Measurements from ENCODE around the gene FBXO42.
"Not testable (repeated sequence)": the region's sequence is repeated elsewhere in the genome, so short reads cannot be mapped to it uniquely, and the experiment has no call there.

The FBXO42 gene

DNA sequence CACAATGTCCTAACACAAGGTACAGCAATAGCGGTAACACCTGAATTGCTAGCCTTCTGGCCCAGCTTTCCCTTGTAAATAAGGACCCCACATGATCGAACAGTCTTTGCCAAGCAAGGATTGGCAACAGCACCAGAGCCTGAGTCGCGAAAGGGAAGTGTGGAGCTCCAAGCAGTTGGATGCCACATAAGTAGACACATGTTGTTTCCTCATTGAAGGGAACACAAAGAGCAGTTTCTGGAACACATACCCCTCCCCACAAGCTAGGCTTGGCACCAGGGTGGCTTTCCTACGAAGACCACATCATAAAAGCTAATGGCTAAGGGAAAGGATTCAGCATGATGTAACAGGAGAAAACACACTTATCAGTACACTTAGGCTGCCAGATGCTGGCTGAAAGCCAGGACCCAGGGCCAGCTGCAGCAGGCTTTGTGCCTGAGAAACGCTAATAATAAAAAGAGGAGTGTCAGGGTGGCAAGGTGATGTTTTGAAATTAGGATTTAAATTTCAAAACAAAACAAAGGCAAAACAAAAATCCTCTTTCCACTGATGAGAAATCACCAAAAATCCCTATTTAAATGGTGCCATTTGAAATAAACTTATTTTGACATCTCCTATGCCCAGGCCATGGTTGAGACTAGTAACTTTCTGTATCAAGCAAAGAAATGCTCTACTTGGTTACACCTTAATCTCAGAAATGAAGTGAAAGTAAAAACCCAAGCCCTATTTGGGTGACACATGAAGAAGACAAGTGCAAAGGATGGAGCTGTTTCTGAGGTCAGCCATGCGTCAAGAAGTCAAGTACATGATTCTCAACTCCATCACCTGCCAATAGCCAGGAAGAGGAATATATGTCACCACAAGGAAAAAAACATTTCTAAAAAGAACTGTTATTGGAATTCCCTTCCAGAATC lies 103.4 kb downstream of the FBXO42 start:
- H3K4me1 ChIP-seq (ENCODE audit: control insufficient read depth, insufficient read depth, low read length) = peaks cover 24% of the 10 kb centered on the region
- H3K27me3 ChIP-seq (ENCODE audit: control insufficient read depth, insufficient read depth, low read length) = no peaks in the 10 kb centered on the region
- no peak overlapping the region for H3K4me3 ChIP-seq (ENCODE audit: low read length)
- no peak overlapping the region for H3K9ac ChIP-seq (ENCODE audit: low read length)
- H3K36me3 ChIP-seq (ENCODE audit: control insufficient read depth, insufficient read depth, low read length) = peaks cover 21% of the 10 kb centered on the region
- H3K27ac ChIP-seq (ENCODE audit: low read depth, low read length) = peak overlapping the region; percentile 78

DNA sequence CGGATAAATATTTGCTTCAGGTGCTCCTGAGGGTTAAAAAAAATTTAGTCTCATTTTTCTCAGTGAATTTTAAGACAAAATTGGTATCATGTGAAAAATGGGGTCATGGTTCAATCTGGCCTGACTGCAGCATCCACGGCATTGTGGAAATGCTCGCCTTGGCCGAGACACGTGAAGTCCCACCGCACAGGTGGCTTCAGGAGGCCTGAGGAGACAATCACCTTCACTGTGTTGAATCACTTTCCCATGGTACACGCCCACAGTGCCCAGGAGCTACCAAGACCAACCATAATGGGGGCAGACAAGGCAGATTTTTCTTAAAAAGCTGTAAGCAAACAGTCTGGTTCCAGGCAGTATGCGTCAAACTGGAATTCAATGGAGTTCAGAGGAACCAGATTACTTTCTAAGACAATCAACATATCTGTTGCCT lies 104.3 kb downstream of the FBXO42 start:
- Histone ChIP-seq H3K36me3 (ENCODE audit: control insufficient read depth, insufficient read depth, low read length) (peaks cover 21% of the 10 kb centered on the region), H3K27me3 (ENCODE audit: control insufficient read depth, insufficient read depth, low read length) (no peaks in the 10 kb centered on the region), H3K9ac (ENCODE audit: low read length) (no peak overlapping the region), H3K27ac (ENCODE audit: low read depth, low read length) (peak overlapping the region; percentile 78), H3K4me1 (ENCODE audit: control insufficient read depth, insufficient read depth, low read length) (peaks cover 24% of the 10 kb centered on the region), H3K4me3 (ENCODE audit: low read length) (no peak overlapping the region)

DNA sequence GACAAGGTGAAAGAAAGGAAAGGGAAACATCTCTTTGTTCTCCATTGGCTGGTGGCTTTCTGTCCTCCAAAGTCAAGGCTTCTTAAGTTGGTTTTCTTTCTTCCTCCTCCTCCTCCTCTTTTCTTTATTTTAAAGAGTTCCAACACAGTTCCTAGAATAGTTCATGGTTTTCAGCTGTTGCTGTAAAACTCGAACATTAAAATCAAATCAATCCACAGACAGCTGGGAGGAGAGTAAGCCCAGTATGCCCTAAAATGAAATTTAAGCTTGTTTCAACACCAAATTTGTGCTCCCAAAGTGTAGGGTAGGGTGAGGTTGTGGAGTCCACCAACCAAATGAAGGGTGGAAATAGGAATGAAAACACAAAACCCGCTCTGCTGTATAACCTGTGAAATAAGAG lies 104.8 kb downstream of the FBXO42 start:
- Histone ChIP-seq H3K27ac (ENCODE audit: low read depth, low read length) (peak overlapping the region; percentile 36), H3K9ac (ENCODE audit: low read length) (no peak overlapping the region), H3K27me3 (ENCODE audit: control insufficient read depth, insufficient read depth, low read length) (no peaks in the 10 kb centered on the region), H3K4me1 (ENCODE audit: control insufficient read depth, insufficient read depth, low read length) (peaks cover 24% of the 10 kb centered on the region), H3K4me3 (ENCODE audit: low read length) (no peak overlapping the region), H3K36me3 (ENCODE audit: control insufficient read depth, insufficient read depth, low read length) (peaks cover 20% of the 10 kb centered on the region)

DNA sequence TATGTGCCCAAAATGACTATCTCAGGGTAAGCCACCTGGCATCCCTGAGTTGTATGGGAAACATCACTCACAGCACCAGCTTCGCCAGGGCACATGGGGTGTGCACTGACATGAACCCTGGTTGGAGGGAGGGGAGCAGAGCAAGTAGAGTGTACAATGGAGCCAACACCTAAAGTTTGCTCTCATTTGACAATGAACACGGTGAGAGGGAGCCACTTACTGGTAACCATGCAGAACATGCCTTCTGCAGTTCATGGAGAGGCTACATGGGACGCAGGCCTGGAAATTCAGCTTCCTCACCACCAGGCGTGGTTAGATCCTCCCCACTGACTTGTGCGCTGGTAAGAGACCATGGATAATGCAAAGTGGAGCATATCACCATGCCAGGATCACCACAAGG lies 105.3 kb downstream of the FBXO42 start:
- no peak overlapping the region for H3K4me3 ChIP-seq (ENCODE audit: low read length)
- no peak overlapping the region for H3K9ac ChIP-seq (ENCODE audit: low read length)

DNA sequence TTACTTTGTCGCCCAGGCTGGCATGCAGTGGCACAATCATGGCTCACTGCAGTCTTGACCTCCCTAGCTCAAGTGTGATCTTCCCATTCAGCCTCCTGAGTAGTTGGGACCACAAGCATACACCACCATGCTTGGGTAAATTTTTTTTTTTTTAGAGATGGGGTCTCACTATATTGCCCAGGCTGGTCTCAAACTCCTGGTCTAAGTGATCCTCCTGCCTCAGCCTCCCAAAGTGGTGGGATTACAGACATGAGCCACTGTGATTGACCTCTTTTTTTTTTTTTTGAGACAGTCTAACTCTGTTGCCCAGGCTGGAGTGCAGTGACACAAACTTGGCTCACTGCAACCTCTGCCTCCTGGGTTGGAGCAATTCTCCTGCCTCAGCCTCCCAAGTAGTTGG lies 106.0 kb downstream of the FBXO42 start:
- H3K9ac ChIP-seq (ENCODE audit: low read length); H3K27ac ChIP-seq (ENCODE audit: low read depth, low read length); H3K4me3 ChIP-seq (ENCODE audit: low read length); H3K27me3 ChIP-seq (ENCODE audit: control insufficient read depth, insufficient read depth, low read length): not testable (repeated sequence)
- H3K36me3 ChIP-seq (ENCODE audit: control insufficient read depth, insufficient read depth, low read length) = peaks cover 14% of the 10 kb centered on the region
- H3K4me1 ChIP-seq (ENCODE audit: control insufficient read depth, insufficient read depth, low read length) = peaks cover 24% of the 10 kb centered on the region

More for the DNA sequence above, 105.3 kb downstream of the FBXO42 start:
- no peaks in the 10 kb centered on the region for H3K27me3 ChIP-seq (ENCODE audit: control insufficient read depth, insufficient read depth, low read length)
- H3K36me3 ChIP-seq (ENCODE audit: control insufficient read depth, insufficient read depth, low read length) = peaks cover 16% of the 10 kb centered on the region
- peaks cover 24% of the 10 kb centered on the region for H3K4me1 ChIP-seq (ENCODE audit: control insufficient read depth, insufficient read depth, low read length)
- peak overlapping the region; percentile 36 for H3K27ac ChIP-seq (ENCODE audit: low read depth, low read length)

DNA sequence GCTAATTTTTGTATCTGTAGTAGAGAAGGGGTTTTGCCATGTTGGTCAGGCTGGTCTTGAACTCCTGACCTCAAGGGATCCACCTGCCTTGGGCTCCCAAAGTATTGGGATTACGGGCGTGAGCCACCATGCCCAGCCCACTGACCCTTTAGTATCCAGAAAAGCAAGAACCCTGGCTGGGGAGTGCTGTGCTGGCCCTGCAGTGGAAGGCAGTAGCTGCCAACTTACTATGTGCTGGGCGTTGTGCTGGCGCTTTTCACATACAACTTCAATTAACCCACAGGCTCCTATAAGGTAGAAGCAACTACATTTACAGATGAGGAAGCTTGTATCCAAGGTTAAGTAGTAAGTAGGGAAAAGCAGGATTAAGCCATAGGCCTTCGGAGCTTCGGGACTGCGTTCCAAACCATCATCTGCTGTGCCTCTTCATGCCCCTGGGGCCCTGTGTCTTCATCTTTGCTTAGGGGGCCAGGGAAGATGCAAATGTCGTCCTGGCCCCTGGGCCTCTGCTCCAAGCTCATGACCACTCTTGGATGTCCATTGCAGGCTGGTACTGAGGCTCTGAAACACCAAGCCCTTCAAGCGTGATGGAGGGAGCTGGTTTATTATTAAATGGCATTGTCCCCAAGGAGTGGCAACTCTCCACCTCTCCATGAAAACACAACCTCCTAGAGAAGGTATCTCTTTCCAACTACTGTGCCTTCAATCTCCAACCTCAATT lies 106.6 kb downstream of the FBXO42 start:
- H3K36me3 ChIP-seq (ENCODE audit: control insufficient read depth, insufficient read depth, low read length) = peaks cover 10% of the 10 kb centered on the region
- H3K4me3 ChIP-seq (ENCODE audit: low read length) = no peak overlapping the region
- no peak overlapping the region for H3K27ac ChIP-seq (ENCODE audit: low read depth, low read length)
- peaks cover 24% of the 10 kb centered on the region for H3K4me1 ChIP-seq (ENCODE audit: control insufficient read depth, insufficient read depth, low read length)
- no peak overlapping the region for H3K9ac ChIP-seq (ENCODE audit: low read length)
- H3K27me3 ChIP-seq (ENCODE audit: control insufficient read depth, insufficient read depth, low read length) = no peaks in the 10 kb centered on the region

DNA sequence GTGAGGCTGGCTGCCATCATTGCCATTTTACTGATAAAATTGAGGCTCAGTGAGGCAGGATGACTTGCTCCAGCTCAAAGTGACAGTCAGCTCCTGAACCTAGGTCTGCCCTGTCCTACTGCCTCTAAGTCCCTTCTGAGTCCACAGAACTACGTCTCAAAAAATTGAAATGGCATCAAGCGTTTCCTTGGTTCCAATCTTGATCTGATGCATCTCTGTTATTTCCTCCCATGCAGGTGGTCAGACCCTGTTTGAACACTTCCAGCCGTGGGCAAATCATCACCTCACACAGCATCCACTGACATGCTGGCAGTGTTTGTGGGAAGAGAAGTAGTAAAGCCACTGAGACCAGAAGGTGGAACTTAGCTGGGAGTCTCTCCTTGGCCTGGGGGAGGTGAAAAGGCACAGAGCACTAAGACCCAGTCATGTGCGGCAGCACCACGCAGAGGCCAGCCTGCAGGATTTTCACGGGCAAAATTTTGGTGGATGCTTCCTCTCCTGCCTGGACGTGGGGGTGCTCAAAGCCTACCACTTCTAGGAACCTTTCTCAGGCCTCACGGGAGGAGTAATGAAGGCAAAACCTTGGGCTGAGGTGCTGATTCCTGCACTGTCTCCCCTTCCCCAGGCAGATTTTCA lies 107.5 kb downstream of the FBXO42 start:
- Histone ChIP-seq H3K4me3 (ENCODE audit: low read length) (no peak overlapping the region), H3K27me3 (ENCODE audit: control insufficient read depth, insufficient read depth, low read length) (no peaks in the 10 kb centered on the region), H3K36me3 (ENCODE audit: control insufficient read depth, insufficient read depth, low read length) (peaks cover 10% of the 10 kb centered on the region), H3K9ac (ENCODE audit: low read length) (no peak overlapping the region), H3K27ac (ENCODE audit: low read depth, low read length) (no peak overlapping the region), H3K4me1 (ENCODE audit: control insufficient read depth, insufficient read depth, low read length) (peaks cover 24% of the 10 kb centered on the region)

DNA sequence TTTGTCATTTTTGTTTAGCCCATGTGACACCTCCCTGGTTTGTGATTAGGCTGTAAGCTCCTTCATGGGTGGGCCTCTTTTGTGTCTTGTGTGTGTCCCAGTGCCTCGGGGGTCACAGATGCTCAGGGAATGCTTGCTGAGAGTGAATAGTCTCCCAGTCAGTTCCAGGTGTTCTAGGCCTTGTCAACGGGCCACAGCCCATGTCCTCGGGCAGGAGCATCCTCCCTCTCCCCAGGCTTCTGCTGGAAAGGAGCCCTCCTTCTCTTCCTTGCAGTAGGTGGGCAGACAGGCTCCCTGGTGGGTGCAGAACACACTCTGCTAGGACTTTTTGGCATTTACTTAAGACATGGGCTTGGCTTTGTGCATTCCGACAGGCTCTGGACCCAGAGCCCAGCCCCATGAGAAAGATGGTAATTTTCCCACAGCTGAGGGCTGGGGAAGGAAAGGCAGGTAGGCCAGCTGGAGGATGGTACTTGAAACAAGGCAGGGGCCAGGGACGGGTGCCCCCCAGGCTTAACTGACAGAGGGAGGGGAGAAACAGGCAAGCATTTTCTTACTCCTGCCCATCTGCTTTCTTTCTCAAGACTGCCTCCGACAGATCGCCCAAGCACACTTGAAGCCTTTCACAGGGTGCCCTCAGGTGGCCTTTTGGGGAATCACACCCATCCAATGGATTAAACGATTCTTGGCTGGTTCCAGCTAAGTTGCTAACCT lies 108.2 kb downstream of the FBXO42 start:
- Histone ChIP-seq H3K4me3 (ENCODE audit: low read length) (no peak overlapping the region), H3K27ac (ENCODE audit: low read depth, low read length) (no peak overlapping the region), H3K27me3 (ENCODE audit: control insufficient read depth, insufficient read depth, low read length) (no peaks in the 10 kb centered on the region), H3K4me1 (ENCODE audit: control insufficient read depth, insufficient read depth, low read length) (peaks cover 19% of the 10 kb centered on the region), H3K36me3 (ENCODE audit: control insufficient read depth, insufficient read depth, low read length) (peaks cover 10% of the 10 kb centered on the region), H3K9ac (ENCODE audit: low read length) (no peak overlapping the region)

DNA sequence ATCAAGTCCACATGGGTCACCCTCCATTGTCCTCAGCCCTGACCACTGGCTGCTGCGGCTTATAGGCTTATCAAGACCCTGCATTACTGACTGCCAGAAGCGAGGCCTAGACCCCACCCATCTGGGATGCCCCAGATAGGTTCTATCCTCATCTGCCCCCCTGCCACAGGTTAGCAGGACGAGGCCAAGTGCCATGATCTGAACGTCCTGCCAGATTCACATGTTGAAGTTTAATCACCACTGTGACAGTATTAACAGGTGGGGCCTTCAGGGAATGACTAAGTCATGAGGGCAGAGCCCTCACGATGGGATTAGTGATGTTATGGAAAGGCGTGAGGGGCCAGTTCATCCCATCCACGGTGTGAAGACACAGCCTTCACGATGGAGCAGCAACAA lies 109.1 kb downstream of the FBXO42 start:
- H3K9ac ChIP-seq (ENCODE audit: low read length) = no peak overlapping the region
- H3K27me3 ChIP-seq (ENCODE audit: control insufficient read depth, insufficient read depth, low read length) = no peaks in the 10 kb centered on the region
- peaks cover 11% of the 10 kb centered on the region for H3K4me1 ChIP-seq (ENCODE audit: control insufficient read depth, insufficient read depth, low read length)
- no peak overlapping the region for H3K27ac ChIP-seq (ENCODE audit: low read depth, low read length)
- no peak overlapping the region for H3K4me3 ChIP-seq (ENCODE audit: low read length)
- peaks cover 10% of the 10 kb centered on the region for H3K36me3 ChIP-seq (ENCODE audit: control insufficient read depth, insufficient read depth, low read length)

DNA sequence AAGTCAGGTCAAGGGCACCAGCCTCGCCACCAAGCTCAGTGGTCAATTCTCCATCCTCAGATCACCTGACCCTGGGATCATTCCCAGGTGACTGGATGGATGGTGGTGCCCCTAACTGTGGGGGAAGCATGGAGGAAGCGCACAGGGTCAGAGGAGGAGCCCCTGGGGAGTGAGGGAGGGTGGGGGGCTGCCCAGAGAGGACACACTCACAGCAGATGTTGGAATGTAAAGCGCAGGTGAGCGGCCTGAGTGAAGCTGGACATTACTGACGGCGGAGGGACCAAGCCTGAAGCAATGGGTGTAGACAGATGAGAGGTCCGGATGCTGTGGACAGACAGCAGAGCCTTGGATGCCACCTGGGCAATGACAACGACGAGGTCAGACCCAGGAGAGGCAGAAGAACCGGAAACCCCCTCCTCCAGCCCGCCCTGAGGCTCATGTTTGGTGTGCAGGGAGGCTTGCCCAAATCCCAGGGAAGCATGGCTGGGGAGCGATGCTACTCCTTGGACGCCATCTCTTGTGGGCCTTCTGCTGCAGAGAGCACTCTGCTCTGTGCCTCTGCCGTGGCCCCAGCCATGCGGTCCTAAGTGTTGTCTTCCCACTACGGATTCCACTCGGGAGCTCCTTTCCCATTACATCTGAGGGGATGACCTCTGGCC lies 109.6 kb downstream of the FBXO42 start:
- no peak overlapping the region for H3K9ac ChIP-seq (ENCODE audit: low read length)
- no peaks in the 10 kb centered on the region for H3K27me3 ChIP-seq (ENCODE audit: control insufficient read depth, insufficient read depth, low read length)
- H3K4me1 ChIP-seq (ENCODE audit: control insufficient read depth, insufficient read depth, low read length) = peaks cover 8% of the 10 kb centered on the region
- H3K4me3 ChIP-seq (ENCODE audit: low read length) = no peak overlapping the region
- no peak overlapping the region for H3K27ac ChIP-seq (ENCODE audit: low read depth, low read length)
- H3K36me3 ChIP-seq (ENCODE audit: control insufficient read depth, insufficient read depth, low read length) = peaks cover 9% of the 10 kb centered on the region

DNA sequence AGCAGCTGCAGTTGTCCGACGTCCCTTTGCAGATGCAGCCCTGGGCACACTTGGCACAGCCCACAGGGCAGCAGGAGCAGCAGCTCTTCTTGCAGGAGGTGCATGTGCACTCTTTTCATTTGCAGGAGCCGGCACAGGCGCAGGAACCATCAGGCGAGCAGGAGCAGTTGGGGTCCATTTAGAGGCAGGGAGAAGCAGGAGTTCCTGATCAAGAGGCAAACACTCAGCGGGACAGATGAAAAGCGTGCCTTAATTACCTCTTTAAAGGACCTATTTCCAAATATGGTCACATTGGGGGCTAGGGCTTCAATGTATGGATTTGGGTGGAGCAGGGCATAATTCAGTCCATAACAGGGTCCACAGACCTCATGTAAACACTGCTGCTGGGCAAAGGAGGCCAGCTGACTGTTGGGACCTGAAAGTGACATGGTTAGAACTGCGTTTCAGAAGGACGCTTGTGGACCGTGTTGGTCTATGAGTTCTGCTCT lies 111.0 kb downstream of the FBXO42 start:
- Histone ChIP-seq H3K4me3 (ENCODE audit: low read length) (no peak overlapping the region), H3K27me3 (ENCODE audit: control insufficient read depth, insufficient read depth, low read length) (no peaks in the 10 kb centered on the region), H3K9ac (ENCODE audit: low read length) (no peak overlapping the region), H3K36me3 (ENCODE audit: control insufficient read depth, insufficient read depth, low read length) (no peaks in the 10 kb centered on the region), H3K4me1 (ENCODE audit: control insufficient read depth, insufficient read depth, low read length) (peaks cover 15% of the 10 kb centered on the region), H3K27ac (ENCODE audit: low read depth, low read length) (no peak overlapping the region)

Measured in rectal smooth muscle tissue (tissue), 1 donor.